Measurements from ENCODE around the gene VWA7. TPM values are rescaled to one million over a fixed set of nuclear protein-coding genes. Genes with fewer than 3 reads are reported as not detected.
"Not testable (repeated sequence)": the region's sequence is repeated elsewhere in the genome, so short reads cannot be mapped to it uniquely, and the experiment has no call there.

VWA7 gene
- total RNA-seq, 8 experiments from 2014 or later: 0.63 to 2.9 (median 1.4) TPM

DNA sequence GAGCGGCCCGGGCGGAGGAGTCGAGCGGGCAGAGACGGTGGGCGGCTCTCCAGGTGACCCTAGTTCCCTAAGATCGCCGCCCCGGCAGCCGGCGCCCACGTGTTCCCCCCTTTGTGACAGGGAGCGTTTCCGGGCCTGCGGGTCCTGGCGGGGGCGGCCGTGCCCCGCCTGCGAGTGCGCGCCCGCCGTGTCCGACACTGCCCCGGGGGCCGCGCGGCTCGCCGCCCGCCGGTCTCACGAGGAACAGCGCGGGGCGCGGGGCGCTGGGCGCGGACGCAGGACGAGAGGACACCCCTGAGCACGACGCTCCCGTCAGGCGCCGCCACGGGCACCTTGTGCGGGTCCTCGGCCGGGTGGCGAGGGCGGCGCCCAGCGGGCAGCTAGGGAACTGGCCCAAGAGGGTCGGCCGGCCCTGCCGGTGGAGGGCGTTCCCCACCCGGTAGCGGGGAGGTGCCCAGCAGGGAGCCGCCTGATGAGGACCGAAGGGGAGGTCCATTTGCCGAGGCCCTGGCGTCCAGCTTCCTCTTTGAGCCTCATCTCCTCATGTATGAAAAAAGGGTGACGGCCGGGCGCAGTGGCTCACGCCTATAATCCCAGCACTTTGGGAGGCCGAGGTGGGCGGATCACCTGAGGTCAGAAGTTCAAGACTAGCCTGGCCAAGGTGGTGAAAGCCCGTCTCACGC is 18.6 kb upstream of the VWA7 start, which contains the start of gene VARS1:
Gene VARS1 (minus strand): TSS at position 137 of the 683 bp plus-strand sequence. CDS start 535 bp downstream, outside the sequence.
- in situ Hi-C loops (cut with MboI; ENCODE audit: low pct_unique_long_range_greater_than_20kb in 2 of 9, low sequenced_read_pairs in 9 of 9, unreplicated experiment in 9 of 9): no loop called here
- peak; percentile 83 to 91 (median 86) for ATAC-seq (replicated peaks in 6 of 8)
- Histone ChIP-seq H3K4me3 (peak within 1 kb of the TSS; percentile 57 to 89 (median 76)), H3K27ac (peak within 1 kb of the TSS; percentile 100), H3K4me1 (replicated peaks in 1 of 2) (peaks cover 7 to 12% of the 10 kb centered on the region in 2 donors)
- WGBS, 10 experiments: 0 to 30% (median 7%) methylated on average over 2 to 19 of the region's 75 CpGs; no CpG with 5 or more reads in 4 of the 10 experiments

DNA sequence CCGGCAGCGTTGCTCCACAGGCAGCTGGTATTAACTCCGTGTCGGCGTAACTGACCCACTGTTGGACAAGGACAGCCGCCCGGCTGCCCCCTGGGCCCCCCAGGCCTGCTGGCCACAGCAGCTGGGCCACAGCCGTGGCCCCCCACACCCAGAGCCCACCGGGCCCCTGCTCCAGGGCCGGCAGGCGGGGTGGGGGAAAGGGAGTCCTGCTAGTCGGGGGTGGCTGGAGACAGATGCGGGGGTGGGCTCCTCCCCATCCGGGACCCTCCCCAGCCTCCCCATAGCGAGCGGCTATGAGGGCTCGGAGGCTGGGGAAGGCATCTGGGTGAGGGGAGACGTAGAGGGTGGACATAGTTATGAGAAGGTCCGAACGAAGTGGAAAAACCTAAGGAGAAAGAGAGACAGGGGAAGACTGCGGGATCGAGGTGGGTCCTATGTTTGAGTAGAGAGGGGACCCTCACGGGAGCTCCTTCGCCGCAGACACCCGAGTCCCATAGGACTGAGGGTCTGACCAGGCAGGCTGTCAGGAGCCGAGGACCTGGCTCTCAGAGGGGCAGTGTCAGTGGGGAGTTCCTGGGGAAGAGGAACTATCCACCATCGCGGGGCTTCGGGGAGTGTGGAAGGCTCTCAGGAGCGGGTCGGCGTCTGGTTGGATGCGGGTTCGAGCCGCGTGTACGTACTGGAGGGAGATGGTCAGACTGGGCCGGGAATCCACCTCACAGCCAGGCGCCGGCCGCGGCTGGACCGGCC is 17.9 kb upstream of the VWA7 start:
- Histone ChIP-seq H3K4me3 (peak overlapping the region; percentile 57 to 89 (median 76)), H3K27ac (peak overlapping the region; percentile 100), H3K4me1 (replicated peaks in 1 of 2) (peaks cover 7 to 12% of the 10 kb centered on the region in 2 donors)
- ATAC-seq (replicated peaks in 6 of 8): peak; percentile 14 to 50 (median 24)
- whole genome bisulfite sequencing, 10 experiments: 0 to 20% (median 4%) methylated on average over 1 to 12 of the region's 44 CpGs; no CpG with 5 or more reads in 7 of the 10 experiments
- in situ Hi-C loops (cut with MboI; ENCODE audit: low pct_unique_long_range_greater_than_20kb in 2 of 9, low sequenced_read_pairs in 9 of 9, unreplicated experiment in 9 of 9): no loop called here

DNA sequence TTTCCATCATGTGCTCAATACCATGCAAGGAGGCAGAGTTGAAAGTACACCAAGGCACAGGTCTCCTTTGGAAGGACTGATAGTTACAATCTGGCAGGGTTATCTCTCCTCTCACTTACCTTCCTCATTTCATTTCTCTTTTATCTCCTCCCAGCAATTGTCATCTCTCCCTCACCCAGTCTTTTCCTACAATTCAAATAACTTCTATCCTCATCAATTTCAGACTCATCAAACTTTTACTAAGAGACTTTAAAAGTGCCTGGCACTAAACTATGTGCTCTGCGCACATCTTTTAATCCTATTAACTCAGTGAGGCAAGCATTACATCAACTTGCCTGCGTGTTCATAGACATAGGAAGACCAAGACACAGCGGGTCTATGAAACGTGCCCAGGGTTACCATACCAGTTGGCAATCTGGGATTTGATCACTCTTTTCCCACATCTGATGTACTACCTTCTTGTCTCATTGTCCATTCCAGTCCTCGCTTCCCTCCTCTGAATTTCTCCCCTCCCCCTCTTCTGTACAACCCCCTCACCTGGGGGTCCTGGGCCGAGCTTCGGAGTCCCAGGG is 17.3 kb upstream of the VWA7 start:
- H3K4me1 ChIP-seq (replicated peaks in 1 of 2): peaks cover 7 to 12% of the 10 kb centered on the region in 2 donors
- peak overlapping the region; percentile 57 to 89 (median 76) for H3K4me3 ChIP-seq
- peak in 5 of 8 experiments; percentile 0 to 8 (median 2) for ATAC-seq (replicated peaks in 6 of 8)
- in situ Hi-C loops (cut with MboI; ENCODE audit: low pct_unique_long_range_greater_than_20kb in 2 of 9, low sequenced_read_pairs in 9 of 9, unreplicated experiment in 9 of 9): no loop called here
- 0 to 54% (median 6%) methylated on average over 1 to 5 of the region's 7 CpGs; no CpG with 5 or more reads in 2 of the 10 experiments for WGBS, 10 experiments
- H3K27ac ChIP-seq: peak overlapping the region; percentile 100

DNA sequence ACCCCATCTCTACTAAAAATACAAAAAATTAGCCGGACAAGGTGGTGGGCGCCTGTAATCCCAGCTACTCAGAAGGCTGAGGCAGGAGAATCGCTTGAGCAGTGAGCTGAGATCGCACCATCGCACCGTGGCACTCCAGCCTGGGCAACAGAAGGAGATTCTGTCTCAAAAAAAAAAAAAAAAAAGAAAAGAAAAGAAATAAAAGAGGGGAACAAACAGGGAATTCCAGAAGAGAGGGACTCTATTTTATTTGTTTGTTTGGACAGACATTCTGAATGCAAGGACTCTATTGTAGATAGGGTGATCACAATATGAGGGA is 16.8 kb upstream of the VWA7 start:
- H3K27ac ChIP-seq; in situ Hi-C loops (cut with MboI; ENCODE audit: low pct_unique_long_range_greater_than_20kb in 2 of 9, low sequenced_read_pairs in 9 of 9, unreplicated experiment in 9 of 9); ATAC-seq (replicated peaks in 6 of 8): not testable (repeated sequence)
- WGBS, 10 experiments: 73 to 100% (median 82%) methylated on average over 2 to 6 of the region's 6 CpGs; no CpG with 5 or more reads in 1 of the 10 experiments
- Histone ChIP-seq H3K4me3 (peak overlapping the region; percentile 57 to 89 (median 76)), H3K4me1 (replicated peaks in 1 of 2) (peaks cover 7 to 12% of the 10 kb centered on the region in 2 donors)

DNA sequence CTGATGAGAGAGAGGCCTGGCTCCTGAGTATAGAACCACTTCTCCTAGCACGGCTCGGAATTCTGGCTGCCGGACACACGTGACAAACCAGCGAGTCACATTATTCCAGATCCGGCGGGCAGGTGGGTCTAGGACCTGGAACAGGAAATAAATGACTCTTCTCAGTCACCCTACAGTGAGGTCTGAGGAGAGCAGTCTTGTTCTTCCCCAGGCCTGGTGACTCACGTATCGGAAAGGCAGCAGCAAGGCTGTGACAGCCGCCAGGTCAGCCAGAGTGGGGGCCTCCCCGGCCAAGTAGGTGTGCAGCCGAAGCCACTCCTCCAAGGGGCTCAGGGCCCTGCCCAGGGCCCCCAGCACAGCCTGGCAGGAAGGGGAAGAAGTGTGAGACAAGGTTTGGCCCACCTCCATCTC is 15.6 kb upstream of the VWA7 start:
- in situ Hi-C loops (cut with MboI; ENCODE audit: low pct_unique_long_range_greater_than_20kb in 2 of 9, low sequenced_read_pairs in 9 of 9, unreplicated experiment in 9 of 9): no loop called here
- Histone ChIP-seq H3K27ac (no peak overlapping the region), H3K4me1 (replicated peaks in 1 of 2) (peaks cover 7 to 12% of the 10 kb centered on the region in 2 donors), H3K4me3 (no peak overlapping the region)
- 38 to 100% (median 93%) methylated on average over 3 to 11 of the region's 12 CpGs; no CpG with 5 or more reads in 4 of the 10 experiments for WGBS, 10 experiments
- no peak for ATAC-seq (replicated peaks in 6 of 8)

DNA sequence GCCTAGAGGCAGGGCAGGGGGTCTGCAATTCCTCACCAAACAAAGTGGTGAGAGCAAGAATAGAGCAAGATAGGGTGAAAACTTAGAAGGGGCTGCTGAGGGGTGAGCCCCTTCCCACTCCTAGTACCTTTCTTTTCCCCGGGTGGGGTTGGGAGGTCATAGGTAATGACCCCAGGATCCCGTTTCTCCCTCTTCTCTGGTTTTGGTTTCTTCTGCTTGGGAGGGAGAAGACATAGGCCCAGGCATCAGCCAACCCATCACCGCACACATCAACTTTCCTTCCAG is 14.9 kb upstream of the VWA7 start:
- 40 to 96% (median 83%) methylated on average over 1 to 3 of the region's 3 CpGs; no CpG with 5 or more reads in 7 of the 10 experiments for WGBS, 10 experiments
- in situ Hi-C loops (cut with MboI; ENCODE audit: low pct_unique_long_range_greater_than_20kb in 2 of 9, low sequenced_read_pairs in 9 of 9, unreplicated experiment in 9 of 9): no loop called here
- no peak overlapping the region for H3K27ac ChIP-seq
- no peak overlapping the region for H3K4me3 ChIP-seq
- peaks cover 7 to 12% of the 10 kb centered on the region in 2 donors for H3K4me1 ChIP-seq (replicated peaks in 1 of 2)
- ATAC-seq (replicated peaks in 6 of 8): no peak

DNA sequence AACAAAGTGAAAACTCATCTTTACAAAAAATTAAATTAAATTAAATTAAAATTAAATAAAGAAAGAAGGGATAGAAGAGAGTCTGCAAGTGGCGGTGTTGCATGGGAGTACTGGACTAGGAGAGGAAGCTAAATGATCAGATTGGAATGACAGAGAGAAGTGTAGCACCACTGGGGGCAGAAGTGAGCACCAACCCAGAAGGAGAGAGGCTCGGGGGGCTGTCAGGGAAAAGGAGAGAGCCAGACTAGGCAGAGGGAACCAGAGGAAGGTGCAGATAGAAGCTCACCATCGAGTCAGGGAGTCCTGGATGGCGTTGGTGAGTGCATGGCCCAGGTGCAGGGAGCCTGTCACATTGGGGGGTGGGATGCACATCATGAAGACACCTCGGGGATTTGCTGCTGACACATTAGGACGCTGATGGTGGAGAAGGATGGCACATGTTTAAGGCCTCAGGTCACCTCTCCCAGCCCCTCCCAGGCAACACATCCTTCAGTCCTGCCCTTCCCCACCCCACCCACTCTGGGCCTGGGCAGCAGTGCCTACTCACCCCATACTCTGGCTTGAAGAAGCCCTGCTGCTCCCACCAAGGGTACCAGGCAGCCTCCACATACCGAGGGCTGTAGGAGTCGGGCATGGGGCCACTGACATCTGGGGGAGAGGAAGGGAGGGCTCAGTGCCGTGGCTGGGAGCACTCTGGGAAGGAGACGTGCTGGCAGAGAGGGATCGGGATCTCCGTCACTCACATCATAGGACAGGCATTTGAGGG is 14.4 kb upstream of the VWA7 start:
- H3K27ac ChIP-seq: no peak overlapping the region
- no peak overlapping the region for H3K4me3 ChIP-seq
- in situ Hi-C loops (cut with MboI; ENCODE audit: low pct_unique_long_range_greater_than_20kb in 2 of 9, low sequenced_read_pairs in 9 of 9, unreplicated experiment in 9 of 9): no loop called here
- ATAC-seq (replicated peaks in 6 of 8): peak in 4 of 8 experiments; percentile 3 to 35 (median 19)
- 28 to 100% (median 48%) methylated on average over 1 to 5 of the region's 12 CpGs for WGBS, 10 experiments
- peaks cover 7 to 12% of the 10 kb centered on the region in 2 donors for H3K4me1 ChIP-seq (replicated peaks in 1 of 2)

DNA sequence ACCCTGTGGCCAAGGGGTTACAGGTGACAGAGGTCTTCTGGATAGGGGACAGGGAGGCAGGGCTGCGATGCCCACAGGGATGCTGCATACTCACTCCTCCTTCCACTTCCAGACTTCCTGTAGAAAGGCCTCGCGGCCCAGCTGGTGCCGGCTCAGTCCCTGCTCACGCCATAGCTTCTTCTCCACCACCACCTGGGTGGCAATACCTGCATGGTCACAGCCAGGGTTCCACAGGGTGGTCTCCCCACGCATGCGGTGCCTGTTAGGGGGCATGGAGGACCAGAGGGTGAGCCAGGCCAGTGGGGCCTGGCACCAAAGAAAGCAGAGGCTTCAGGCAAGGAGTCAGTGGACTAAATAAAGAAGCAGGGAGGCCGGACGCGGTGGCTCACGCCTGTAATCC is 8.3 kb upstream of the VWA7 start:
- Histone ChIP-seq H3K27ac (no peak overlapping the region), H3K4me1 (replicated peaks in 1 of 2) (no peaks in the 10 kb centered on the region), H3K4me3 (no peak overlapping the region)
- in situ Hi-C loops (cut with MboI; ENCODE audit: low pct_unique_long_range_greater_than_20kb in 2 of 9, low sequenced_read_pairs in 9 of 9, unreplicated experiment in 9 of 9): no loop called here
- no peak for ATAC-seq (replicated peaks in 6 of 8)
- 84 to 100% (median 98%) methylated on average over 1 to 10 of the region's 11 CpGs; no CpG with 5 or more reads in 4 of the 10 experiments for WGBS, 10 experiments

DNA sequence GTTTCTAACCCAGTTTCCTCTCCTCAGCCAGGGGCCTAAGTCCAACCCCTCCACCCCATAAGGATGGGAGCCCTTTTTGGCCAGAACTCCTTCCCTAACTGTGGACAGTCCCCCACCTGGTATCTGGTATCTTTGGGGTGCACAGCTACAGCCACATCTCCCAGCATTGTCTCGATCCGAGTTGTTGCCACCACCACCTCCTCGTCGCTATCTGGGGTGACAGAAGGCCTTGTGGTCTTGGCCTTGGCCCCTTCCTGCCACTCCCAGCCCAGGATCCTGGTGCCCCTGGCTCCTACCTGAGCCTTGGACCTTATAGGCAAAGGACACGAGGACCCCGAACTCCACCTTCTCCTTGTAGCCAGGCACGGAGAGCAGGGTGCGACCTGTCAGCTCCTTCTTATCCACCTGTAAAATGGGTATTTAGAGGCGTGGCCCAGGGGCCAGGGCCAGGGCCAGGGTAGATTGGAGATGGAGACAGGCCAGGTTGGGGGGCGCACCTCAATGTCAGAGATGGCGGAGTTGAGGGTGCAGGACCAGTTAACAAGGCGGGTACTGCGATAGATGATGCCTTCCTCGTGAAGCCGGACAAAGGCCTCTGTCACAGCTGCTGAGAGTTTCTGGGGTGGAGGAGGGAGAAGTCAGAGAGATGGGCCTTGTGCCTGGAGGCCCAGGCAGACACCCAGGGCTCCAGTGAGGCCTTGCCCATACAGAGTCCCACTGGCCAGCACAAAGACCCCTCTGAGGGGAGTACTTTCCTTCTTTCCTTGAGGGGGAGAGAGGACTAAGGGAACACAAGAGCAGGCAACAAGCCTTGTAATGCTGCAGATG is 7.2 kb upstream of the VWA7 start:
- 80 to 100% (median 97%) methylated on average over 1 to 5 of the region's 15 CpGs; no CpG with 5 or more reads in 2 of the 10 experiments for WGBS, 10 experiments
- no peak for ATAC-seq (replicated peaks in 6 of 8)
- Histone ChIP-seq H3K4me1 (replicated peaks in 1 of 2) (no peaks in the 10 kb centered on the region), H3K27ac (no peak overlapping the region), H3K4me3 (no peak overlapping the region)
- in situ Hi-C loops (cut with MboI; ENCODE audit: low pct_unique_long_range_greater_than_20kb in 2 of 9, low sequenced_read_pairs in 9 of 9, unreplicated experiment in 9 of 9): no loop called here

DNA sequence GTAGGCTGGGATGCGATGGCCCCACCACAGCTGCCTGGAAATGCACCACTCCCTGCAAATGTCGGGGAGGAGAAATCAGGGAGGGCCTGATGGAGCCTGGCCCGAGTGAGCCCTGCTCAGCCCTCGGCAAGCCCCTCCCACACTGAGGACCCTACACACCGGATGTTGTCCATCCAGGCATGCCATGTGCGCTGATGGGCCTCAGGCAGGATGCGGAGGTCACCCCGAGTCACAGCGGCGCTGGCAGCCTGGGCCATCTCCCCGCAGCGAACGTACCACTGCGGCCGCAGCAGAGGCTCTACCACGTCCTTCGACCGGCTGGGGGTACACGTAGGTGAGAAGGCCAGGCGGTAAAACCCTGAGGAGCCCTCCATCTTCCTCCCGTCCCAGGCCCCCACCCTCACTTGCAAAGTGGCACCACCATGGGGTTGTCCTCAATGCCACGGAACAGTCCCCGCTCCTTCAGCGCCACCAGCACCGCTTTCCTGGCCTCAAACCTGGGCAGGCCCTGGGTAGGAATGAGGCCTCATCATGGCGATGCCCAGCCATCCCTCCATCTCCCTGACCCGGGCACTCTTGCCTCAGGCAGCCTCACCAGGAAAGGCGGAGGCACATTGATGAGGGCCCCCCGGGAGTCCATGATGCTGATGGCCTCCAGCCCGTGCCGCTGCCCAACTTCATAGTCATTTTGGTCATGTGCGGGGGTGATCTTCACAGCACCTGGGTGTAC is 5.2 kb upstream of the VWA7 start:
- no peak overlapping the region for H3K27ac ChIP-seq
- in situ Hi-C loops (cut with MboI; ENCODE audit: low pct_unique_long_range_greater_than_20kb in 2 of 9, low sequenced_read_pairs in 9 of 9, unreplicated experiment in 9 of 9): no loop called here
- H3K4me1 ChIP-seq (replicated peaks in 1 of 2): peaks cover 5 to 7% of the 10 kb centered on the region in 2 donors
- no peak overlapping the region for H3K4me3 ChIP-seq
- ATAC-seq (replicated peaks in 6 of 8): peak in 2 of 8 experiments; percentile 6 to 38
- WGBS, 10 experiments: 20 to 100% (median 93%) methylated on average over 1 to 7 of the region's 32 CpGs; no CpG with 5 or more reads in 4 of the 10 experiments

DNA sequence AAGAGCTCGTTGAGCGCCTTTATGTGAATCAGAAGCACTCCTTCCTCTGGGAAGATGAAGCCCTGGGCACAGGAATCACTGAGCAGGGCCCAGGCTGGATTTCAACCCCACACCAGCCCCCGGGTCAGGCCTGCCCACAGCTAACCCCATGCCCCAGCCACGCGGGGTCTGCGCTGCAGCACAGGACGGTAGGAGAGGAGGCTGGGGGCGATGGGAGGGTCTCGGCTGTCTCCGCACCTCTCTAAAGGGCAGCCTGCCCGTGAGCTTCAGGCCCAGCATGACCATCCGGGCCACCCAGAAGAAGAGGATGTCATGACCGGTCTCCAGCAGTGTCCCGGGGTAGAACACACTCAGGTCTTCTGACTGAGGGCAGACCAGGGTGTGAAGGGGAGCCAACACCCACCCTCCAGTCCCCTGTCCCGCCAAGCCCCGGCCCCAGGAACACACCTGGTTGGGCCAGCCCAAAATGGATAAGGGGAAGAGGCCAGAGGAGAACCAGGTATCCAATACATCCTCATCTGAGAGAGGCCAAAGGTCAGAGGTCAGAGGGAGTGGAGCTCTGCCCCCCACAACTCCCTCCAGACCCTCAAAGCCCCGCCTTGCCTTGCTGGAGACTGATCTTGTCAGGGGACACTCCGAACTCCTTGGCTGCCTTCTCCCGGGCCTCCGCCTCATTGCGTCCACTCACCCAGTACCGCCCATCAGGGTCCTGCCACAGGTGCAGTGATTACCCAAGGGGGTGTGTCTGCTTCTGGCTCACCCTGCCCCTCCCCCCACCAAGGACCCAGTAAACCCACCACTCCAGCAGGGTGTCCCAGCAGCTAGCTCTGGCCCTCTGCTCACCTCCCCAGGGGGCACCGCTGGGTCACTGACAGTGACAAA is 4.4 kb upstream of the VWA7 start:
- Histone ChIP-seq H3K4me1 (replicated peaks in 1 of 2) (peaks cover 13 to 15% of the 10 kb centered on the region in 2 donors), H3K4me3 (no peak overlapping the region), H3K27ac (no peak overlapping the region)
- in situ Hi-C loops (cut with MboI; ENCODE audit: low pct_unique_long_range_greater_than_20kb in 2 of 9, low sequenced_read_pairs in 9 of 9, unreplicated experiment in 9 of 9): no loop called here
- no peak for ATAC-seq (replicated peaks in 6 of 8)
- 80 to 100% (median 99%) methylated on average over 1 to 6 of the region's 23 CpGs; no CpG with 5 or more reads in 4 of the 10 experiments for WGBS, 10 experiments
